K562 (cell line): ENCODE data around the gene BCR. TPM values are rescaled to one million over a fixed set of nuclear protein-coding genes. Genes with fewer than 3 reads are reported as not detected.
A peak's percentile ranks its signal among the peaks of the same experiment; 100 is the strongest.

Source experiments
- ATAC-seq: fragments of 200-7000 bp; cut with Tn5 transposase; 3 replicates; pipeline ENCODE4 v1.9.1; 2020; ENCODE audit warnings: moderate library complexity
- BruUV-seq: library from RNA; stranded (reverse); fragments of 400-500 nt; replicated peaks from 2 replicates; lab custom pipeline; 2021; lab: Mats Ljungman, UMichigan
- CTCF ChIA-PET: fragments of 300-600 bp; formaldehyde crosslinking; extraction: SDS; loops from one replicate; lab custom pipeline; 2021; ENCODE audit warnings: low intra/inter-chr PET ratio; lab: Yijun Ruan, JAX
- POLR2A ChIA-PET: fragments of 300-600, 350-650 bp; sonication (Branson Sonifier 250); formaldehyde crosslinking; extraction: SDS; loops from one replicate; lab custom pipeline; 2021; ENCODE audit warnings: antibody characterized with exemption, inconsistent platforms; lab: Yijun Ruan, JAX
- DNase-seq, 4 experiments: peaks; one replicate each; pipeline versions ENCODE4 v3.0.0 to v3.0.0-alpha.2; 2011 to 2018; ENCODE audit warnings: low spot score in 3 of 4, mixed read lengths in 3 of 4; ENCODE audit errors: extremely low read depth in 1 of 4
- FAIRE-seq: peaks from 2 replicates; lab custom pipeline; 2011; peaks lifted over from hg19 to GRCh38; lab: Jason Lieb, UNC
- H2AFZ ChIP-seq: 2 replicates; pipeline ENCODE4 v1.6.0; 2011; ENCODE audit warnings: low read depth, low read length, control low read depth, inconsistent platforms
- H3K27ac ChIP-seq: fragments of 200-600 bp; 3 replicates; pipeline ENCODE4 v1.8.0; 2011; ENCODE audit warnings: low read depth, mild to moderate bottlenecking, control low read depth, inconsistent platforms, low read length, moderate library complexity, mixed read lengths; ENCODE audit errors: extremely low read depth
- H3K27me3 ChIP-seq, 2 experiments: fragments of 300-600 bp in 1 of 2; 2 replicates in 1 of 2; 3 replicates in 1 of 2; pipeline versions ENCODE4 v1.6.0 to v1.8.0; 2011; ENCODE audit warnings: inconsistent platforms in 2 of 2, low read length in 2 of 2, mild to moderate bottlenecking in 1 of 2, mixed read lengths in 1 of 2, moderate library complexity in 1 of 2; ENCODE audit not compliant: control insufficient read depth in 2 of 2, insufficient read depth in 2 of 2
- H3K36me3 ChIP-seq: fragments of 300-600 bp; 3 replicates; pipeline ENCODE4 v1.8.0; 2011; ENCODE audit warnings: mild to moderate bottlenecking, low read length, inconsistent platforms; ENCODE audit not compliant: control insufficient read depth, insufficient read depth
- H3K4me1 ChIP-seq, 2 experiments: fragments of 200-600 bp in 1 of 2; replicated peaks in 1 of 2; 2 replicates in 1 of 2; 3 replicates in 1 of 2; pipeline versions ENCODE4 v1.5.1 to v1.8.0; 2011; ENCODE audit warnings: inconsistent platforms in 2 of 2, low read length in 2 of 2, mild to moderate bottlenecking in 1 of 2, mixed read lengths in 1 of 2, moderate library complexity in 1 of 2; ENCODE audit not compliant: control insufficient read depth in 2 of 2, insufficient read depth in 2 of 2
- H3K4me2 ChIP-seq: 2 replicates; pipeline ENCODE4 v1.6.1; 2011; ENCODE audit warnings: low read length, control low read depth, inconsistent platforms, mixed read lengths; ENCODE audit not compliant: insufficient read depth
- H3K4me3 ChIP-seq: fragments of 200-600 bp; sonication (generic), shearing (Covaris generic); 2 replicates; pipeline ENCODE4 v1.5.1; 2016; ENCODE audit warnings: control low read depth, inconsistent platforms
- H3K79me2 ChIP-seq: fragments of 200-600 bp; 3 replicates; pipeline ENCODE4 v1.8.0; 2011; ENCODE audit warnings: low read length, inconsistent platforms; ENCODE audit not compliant: control insufficient read depth, insufficient read depth
- H3K9ac ChIP-seq, 2 experiments: 2 replicates each; pipeline versions ENCODE4 v1.6.0 to v1.6.1; 2011; ENCODE audit warnings: low read depth in 2 of 2, low read length in 2 of 2, control low read depth in 1 of 2, inconsistent platforms in 1 of 2, mild to moderate bottlenecking in 1 of 2, mixed read lengths in 1 of 2; ENCODE audit not compliant: insufficient read depth in 1 of 2
- H3K9me1 ChIP-seq: one replicate; pipeline ENCODE4 v1.6.0; 2011; ENCODE audit warnings: inconsistent platforms, mild to moderate bottlenecking, low read length, moderate library complexity; ENCODE audit not compliant: control insufficient read depth, insufficient read depth
- H3K9me3 ChIP-seq: replicated peaks from 2 replicates; pipeline ENCODE4 v1.5.1; 2011; ENCODE audit warnings: low read depth, low read length, inconsistent platforms; ENCODE audit not compliant: control insufficient read depth, insufficient read depth
- H4K20me1 ChIP-seq: replicated peaks from 2 replicates; pipeline ENCODE4 v1.6.1; 2011; ENCODE audit warnings: low read length, inconsistent platforms, mixed read lengths; ENCODE audit not compliant: control insufficient read depth, insufficient read depth
- E2F1 ChIP-seq: sonication (generic); formaldehyde crosslinking; IDR thresholded peaks from 2 replicates; pipeline ENCODE4 v1.8.1; 2023; ENCODE audit warnings: mild to moderate bottlenecking, missing genetic modification reagents, moderate library complexity
- MXD1 ChIP-seq: fragments of 250-450 bp; sonication (Bioruptor Pico); IDR thresholded peaks from 2 replicates; pipeline ENCODE4 v1.8.0; 2021; ENCODE audit warnings: borderline replicate concordance, mild to moderate bottlenecking, moderate library complexity; ENCODE audit not compliant: poor library complexity, severe bottlenecking
- NUFIP1 ChIP-seq: fragments of 450-650 bp; IDR thresholded peaks from 2 replicates; pipeline ENCODE4 v1.6.1; 2018; ENCODE audit not compliant: partially characterized antibody
- TFAP4 ChIP-seq: sonication (generic); formaldehyde crosslinking; IDR thresholded peaks from 2 replicates; pipeline ENCODE4 v1.8.0; 2022; ENCODE audit warnings: missing genetic modification reagents, mild to moderate bottlenecking, moderate library complexity, borderline replicate concordance
- ZNF717 ChIP-seq: fragments of 250-450 bp; sonication (Bioruptor Pico); IDR thresholded peaks from 2 replicates; pipeline ENCODE4 v1.5.0; 2021
- WGBS: fragments of 100-300 bp; shearing (Covaris generic); methylation state at CpG from one replicate; pipeline ENCODE4 v1.1.6; 2016; ENCODE audit warnings: low coverage, mixed read lengths; ENCODE audit not compliant: insufficient coverage; ENCODE audit errors: missing lambda C conversion rate; 5-methylcytosine and 5-hydroxymethylcytosine counted together
- in situ Hi-C: fragments of 300-500 bp; cut with MboI; formaldehyde crosslinking; loops from 4 replicates; pipeline ENCODE4 v1.15.0; 2018; ENCODE audit warnings: inconsistent platforms, mixed read lengths
- intact Hi-C: fragments of 100-400 bp; cut with micrococcal nuclease; formaldehyde crosslinking; loops from 2 replicates; pipeline ENCODE4 v1.14.2; 2022
- polyA plus RNA-seq, 8 experiments: library from polyadenylated mRNA; depleted of rRNA in 4 of 8; stranded (reverse) in 5 of 8; unstranded in 3 of 8; fragments of >200 nt; fragmentation: Nextera tagmentation in 2 of 8; fragmentation: Illumina TruSeq in 1 of 8; extraction: Ambion mirVana in 2 of 8; extraction: Trizol in 1 of 8; gene quantifications; 2 replicates each; pipeline versions ENCODE4 v1.2.1 to v1.2.3, GENCODE V29; 2011 to 2014; ENCODE audit warnings: inconsistent platforms in 1 of 8, missing spikeins in 1 of 8
- total RNA-seq, 7 experiments: library from RNA; depleted of rRNA in 6 of 7; stranded (reverse); fragments of >200 nt in 6 of 7; fragmentation: Illumina TruSeq in 2 of 7; extraction: Trizol in 2 of 7; gene quantifications; 2 replicates each; pipeline versions ENCODE4 v1.2.1 to v1.2.3, GENCODE V29; 2011 to 2021; ENCODE audit warnings: low replicate concordance in 1 of 7

BCR gene
- total and polyA plus RNA-seq, 9 of the 15 experiments (the other 6 are each of a cell fraction or from before 2014, with no cell fraction given): 0.41 to 150 (median 45.6) TPM

GRCh38 chr22:23184764-23185113 lies 4.4 kb downstream of the BCR start:
- WGBS: 90% methylated on average over 5 of the region's 5 CpGs
- Histone ChIP-seq H3K27me3 (no peaks in the 10 kb centered on the region), H3K9me3 (no peaks in the 10 kb centered on the region), H2AFZ (no peak overlapping the region), H3K4me1 (peaks cover 58 to 61% of the 10 kb centered on the region in 2 experiments), H4K20me1 (peaks cover 60% of the 10 kb centered on the region), H3K36me3 (peaks cover 67% of the 10 kb centered on the region), H3K79me2 (peaks cover 89% of the 10 kb centered on the region), H3K4me2 (no peak overlapping the region), H3K9me1 (peaks cover 48% of the 10 kb centered on the region), H3K27ac (no peak overlapping the region), H3K4me3 (no peak overlapping the region), H3K9ac (peak overlapping the region in 1 of 2 experiments; percentile 2; a peak in 2 of 4 replicates)
- in situ Hi-C loops: no loop called here
- CTCF ChIA-PET: no interaction called here
- DNase-seq (peak in 1 of 4 experiments; percentile 85), FAIRE-seq (no peak), ATAC-seq (no peak)
- POLR2A ChIA-PET: interaction anchor here (0.6 to 86.5 kb wide), 7 partner anchors 2 to 122 kb away, joined by 3 to 3476 read pairs (median 207); partner anchors contain the start of genes BCR and RAB36
- intact Hi-C loops: no loop called here
- TF ChIP-seq NUFIP1 (no peak), MXD1 (CRISPR knock-in tag) (no peak), E2F1 (CRISPR knock-in tag) (peak; percentile 38; the same call in 1 of the 2 replicates), TFAP4 (CRISPR knock-in tag) (no peak), ZNF717 (CRISPR knock-in tag) (no peak)
- BruUV-seq: no TSS peak
